HuH-7.5 (cell line): ENCODE measurements around the gene ANKRD18B.
"Not testable (repeated sequence)": the region's sequence is repeated elsewhere in the genome, so short reads cannot be mapped to it uniquely, and the experiment has no call there.

Experiments
- DNase-seq: peaks from one replicate; pipeline ENCODE4 v3.0.0; 2011; ENCODE audit warnings: low spot score

ANKRD18B gene

DNA sequence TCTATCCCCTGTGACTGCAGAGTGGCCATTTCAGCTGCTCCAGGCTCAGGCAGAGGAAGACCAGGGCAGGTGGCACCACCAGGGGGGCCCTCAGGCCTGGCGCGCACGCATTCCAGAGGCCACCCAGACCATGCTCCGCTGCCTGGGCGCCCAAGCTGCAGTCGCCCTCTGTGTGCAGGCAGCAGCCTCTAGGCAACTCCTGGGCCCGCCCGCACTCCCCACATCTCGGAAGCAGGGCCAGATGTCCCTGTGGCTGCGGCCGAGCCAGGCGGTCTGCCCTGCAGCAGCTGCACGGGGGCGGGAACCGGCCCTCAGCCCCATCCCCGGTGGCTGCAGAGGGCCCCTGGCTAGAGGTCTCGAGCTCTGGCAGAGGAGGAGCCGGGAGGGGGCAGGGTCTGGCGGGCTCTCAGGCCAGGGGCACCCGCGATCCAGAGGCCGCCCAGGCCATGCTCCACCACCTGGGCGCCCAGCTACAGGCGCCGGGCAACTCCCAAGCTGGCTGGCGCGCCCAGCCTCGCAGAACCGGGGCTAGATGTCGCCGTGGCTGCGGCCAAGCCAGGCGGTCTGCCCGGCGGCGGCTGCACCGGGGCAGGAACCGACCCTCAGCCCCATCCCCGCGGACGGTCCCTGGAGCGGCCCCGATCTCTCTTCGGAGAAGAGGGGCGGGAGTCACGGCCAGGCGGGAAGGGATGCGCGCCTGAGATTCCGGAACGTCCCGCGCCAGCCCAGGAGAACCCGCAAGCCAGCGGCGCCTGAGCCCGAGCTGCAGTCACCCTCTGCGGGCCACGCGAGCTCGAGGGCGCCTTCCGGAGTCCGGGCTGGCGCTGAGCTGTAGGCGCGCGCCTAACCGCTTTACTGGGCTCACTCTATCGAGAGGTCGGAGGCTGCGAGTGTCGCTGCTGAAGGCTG, at the start of gene ANKRD18B:
TSS of gene ANKRD18B (plus strand) at position 855 of the 909 bp plus-strand sequence. CDS start 239 bp downstream, outside the sequence.
- DNase-seq, result not testable (repeated sequence)

DNA sequence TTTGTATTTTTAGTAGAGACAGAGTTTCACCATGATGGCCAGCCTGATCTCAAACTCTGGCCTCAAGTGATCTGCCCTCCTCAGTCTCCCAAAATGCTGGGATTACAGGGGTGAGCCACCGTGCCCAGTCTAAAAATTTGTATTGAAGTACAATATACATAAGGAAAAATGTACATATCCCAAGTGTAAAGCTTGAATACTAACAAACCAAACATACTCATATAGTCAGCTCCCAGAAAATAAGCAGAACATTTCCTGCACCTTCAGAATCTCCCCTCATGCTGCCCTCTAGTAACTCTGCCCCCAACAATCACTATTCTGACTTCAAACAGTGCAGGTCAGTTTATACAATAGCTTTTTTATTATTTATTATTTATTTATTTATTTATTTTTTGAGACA, 48.7 kb upstream of the ANKRD18B start:
- no peak for DNase-seq

DNA sequence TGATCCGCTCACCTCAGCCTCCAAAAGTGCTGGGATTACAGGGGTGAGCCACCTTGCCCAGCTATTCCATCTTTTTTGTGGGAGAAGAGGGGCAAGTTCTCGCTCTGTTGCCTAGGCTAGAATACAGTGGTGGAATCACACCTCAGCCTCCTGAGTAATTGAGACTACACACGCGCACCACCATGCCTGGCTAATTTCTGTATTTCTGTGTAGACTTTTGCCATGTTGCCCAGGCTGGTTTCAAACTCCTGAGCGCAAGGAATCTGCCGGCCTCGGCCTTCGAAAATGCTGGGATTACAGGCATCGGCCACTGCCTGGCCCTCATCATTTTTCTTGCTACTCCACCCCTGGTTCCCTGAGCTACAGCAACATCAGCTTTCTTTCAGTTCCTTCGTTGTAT, 47.5 kb upstream of the ANKRD18B start:
- no peak for DNase-seq

DNA sequence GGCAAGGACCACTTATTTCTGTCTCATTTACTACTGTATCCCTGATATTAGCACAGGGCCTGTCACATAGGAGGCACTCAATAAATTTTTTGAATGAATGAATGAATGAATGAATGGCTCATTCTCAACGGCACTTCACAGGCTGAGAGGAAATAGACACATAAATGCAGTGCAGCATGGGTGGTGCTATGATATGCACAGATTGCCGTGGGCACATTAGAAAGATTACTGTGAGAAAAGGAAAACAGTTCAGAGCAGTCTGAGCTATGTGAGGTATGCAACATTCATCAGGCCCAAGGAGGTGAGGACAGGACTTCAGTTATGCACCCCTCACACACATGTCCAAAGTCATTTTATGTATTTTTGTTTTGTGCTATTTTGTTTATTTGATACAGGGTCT, 43.9 kb upstream of the ANKRD18B start:
- no peak for DNase-seq

DNA sequence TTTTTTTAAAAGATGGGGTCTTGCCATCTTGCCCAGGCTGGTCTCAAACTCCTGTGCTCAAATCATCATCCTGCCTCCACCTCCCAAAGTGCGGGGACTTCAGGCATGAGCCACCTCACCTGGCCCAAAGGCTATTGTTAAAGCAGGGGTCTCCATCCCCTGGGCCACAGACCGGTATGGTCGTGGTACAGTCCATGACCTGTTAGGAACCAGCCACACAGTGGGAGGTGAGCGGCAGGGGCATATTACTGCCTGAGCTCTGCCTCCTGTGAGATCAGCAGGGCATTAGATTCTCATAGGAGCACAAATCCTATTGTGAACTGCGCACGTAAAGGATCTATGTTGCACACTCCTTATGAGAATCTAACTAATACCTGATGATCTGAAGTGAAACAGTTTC, 43.1 kb upstream of the ANKRD18B start:
- no peak for DNase-seq

DNA sequence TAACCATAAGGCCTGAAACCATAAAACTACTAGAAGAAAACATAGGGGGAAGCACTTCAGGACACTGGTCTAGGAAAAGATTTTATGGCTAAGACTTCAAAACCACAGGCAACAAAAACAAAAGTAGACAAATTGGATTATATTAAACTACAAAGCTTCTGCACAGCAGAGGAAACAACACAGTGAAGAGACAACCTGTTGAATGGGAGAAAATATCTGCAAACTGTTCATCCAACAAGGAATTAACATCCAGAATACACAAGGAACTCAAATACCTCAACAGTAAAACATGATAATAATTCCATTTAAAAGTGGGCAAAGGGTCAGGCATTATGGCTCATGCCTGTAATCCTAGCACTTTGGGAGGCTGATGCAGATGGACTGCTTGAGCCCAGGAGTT, 38.7 kb upstream of the ANKRD18B start:
- DNase-seq, result not testable (repeated sequence)

DNA sequence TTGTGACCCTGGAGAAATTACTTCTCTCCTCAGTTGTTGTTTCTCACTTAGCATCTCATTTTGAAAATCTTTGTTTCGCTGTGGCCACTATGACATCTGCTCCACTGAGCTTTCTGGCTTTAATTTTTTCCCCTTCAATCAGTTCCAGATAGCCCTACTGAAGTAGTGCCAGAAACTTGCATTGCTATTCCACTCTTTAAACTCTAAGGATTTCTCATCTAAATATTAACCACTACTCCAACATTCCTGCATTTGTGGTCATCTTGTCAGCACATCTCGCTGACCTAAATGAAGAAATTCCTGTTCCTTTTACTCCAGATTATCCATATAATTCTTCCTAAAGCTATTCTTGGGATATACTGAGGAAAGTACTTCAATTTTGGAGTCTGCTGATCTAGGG, 35.0 kb upstream of the ANKRD18B start:
- no peak for DNase-seq

DNA sequence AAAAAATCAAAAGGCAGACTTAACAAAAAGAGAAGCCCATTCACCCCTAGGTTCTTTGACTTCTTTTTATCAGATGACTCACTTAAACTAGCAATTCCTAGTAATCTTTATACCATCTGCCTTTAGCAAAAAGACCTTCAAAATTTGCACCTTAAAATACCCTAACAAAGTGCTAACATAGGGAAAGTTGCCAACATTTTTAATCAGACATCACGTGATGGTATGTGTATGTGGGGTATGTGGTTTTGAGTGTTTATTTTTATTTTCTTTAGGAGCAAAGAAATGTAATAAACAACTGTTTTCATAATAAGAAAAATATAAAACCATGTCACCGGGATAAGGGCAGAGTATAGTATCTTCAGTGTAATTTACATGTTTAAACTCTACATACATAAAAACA, 30.2 kb upstream of the ANKRD18B start:
- not testable (repeated sequence) for DNase-seq

DNA sequence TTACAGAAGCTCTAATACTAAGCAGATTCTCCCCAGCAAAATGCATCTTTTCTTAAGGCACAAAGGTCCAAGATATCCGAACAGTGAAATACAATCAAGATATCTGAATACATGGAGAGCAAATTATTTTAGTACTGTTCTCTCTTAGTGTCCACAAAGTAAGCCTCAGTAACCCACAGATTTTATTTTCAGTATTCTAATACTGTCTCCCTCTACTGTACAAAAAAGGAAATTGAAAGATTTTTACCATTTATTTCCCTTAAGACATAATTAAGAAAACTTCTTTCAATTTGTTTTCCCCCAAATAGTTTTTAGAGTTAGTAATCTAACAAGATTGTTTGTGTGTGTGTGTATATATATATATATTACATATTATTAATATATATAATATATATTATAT, 25.7 kb upstream of the ANKRD18B start:
- no peak for DNase-seq

DNA sequence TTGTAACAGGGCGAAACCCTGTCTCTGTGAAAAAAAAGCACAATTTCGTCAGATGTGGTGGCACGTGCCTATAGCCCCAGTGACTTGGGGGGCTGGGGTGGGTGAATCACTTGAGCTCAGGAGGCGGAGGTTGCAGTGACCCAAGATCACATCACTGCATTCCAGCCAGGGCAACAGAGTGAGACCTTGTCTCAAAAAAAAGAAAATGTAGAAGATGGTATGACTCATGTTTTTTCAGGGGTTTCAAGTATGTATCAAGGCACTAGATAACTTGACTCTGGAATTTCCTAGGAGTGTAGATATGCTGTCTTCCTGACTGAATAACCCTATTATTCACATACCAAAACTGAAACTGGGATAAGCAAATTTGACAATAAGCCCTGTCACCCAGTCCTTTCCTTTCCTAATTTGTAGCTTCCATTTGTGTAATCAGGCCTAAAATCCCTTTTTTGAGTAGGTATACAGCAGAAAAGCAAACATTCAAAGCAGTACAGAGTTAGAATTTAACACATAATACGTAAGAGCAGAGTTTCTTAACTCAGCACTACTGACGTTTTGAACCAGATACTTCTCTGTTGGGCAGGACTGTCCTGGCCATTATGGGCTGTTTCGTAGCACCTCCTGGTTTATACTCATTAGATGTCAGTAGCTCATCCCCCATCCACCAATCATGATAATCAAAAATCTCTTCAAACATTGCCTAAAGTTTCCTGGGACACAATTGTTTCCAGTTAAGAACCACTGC, 17.3 kb upstream of the ANKRD18B start:
- DNase-seq, result no peak

DNA sequence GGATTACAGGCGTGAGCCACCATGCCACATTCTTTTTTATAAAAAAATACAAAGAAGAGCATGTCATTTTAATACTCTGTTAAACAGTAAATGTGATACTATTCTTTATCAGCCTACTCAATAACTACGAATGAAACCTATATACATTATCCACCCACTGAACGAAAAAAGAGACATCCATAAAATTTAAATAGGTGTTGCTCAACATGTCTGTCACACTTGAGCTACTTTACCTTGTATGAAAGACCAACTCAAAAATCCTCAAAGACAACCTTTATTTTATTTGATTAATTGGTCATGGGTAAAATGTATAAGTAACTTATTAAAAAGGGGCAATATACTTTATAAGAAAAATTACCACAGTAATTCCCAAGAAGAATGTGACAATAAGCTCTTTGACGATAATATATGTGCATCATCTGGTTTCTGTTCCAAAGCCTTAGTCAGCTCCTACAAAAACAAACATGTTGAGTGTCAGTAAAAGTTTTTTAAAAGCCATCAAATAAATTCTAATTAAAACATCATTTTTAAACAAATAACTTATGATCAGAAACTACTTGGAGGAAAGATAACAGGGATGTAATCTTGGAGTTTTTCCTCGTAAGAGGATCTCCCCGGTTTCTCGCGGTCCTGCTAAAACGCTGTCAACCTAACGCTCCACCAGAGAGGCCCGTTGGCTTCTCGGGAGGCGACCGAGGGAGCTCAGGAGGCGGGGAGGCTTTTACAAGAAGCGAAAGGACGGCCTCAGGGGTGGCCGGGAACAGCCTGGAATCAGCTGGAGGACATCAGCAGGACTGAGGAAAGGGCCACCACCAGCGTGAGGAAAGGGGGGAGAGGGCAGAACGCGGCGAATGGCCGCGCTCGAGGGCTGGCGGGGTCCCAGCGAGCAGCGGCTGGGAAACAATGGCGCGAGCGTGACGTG, 13.5 kb upstream of the ANKRD18B start:
- DNase-seq, result peak; percentile 29

DNA sequence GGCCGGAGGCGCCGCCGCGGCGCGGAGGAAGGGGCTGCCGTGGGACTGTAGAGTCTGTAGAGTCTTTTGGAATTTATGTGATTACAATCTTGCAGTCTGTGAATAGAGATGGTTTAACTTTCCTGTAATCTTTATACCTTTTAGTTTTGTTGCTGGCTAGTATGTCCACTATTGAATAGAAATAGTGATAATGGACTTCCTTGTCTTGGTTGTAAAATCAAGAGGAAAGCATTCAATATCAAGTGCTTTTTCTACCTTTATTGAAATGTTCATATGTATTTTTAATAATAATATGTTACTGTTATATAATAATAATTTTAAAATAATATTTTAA, 12.9 kb upstream of the ANKRD18B start:
- not testable (repeated sequence) for DNase-seq

DNA sequence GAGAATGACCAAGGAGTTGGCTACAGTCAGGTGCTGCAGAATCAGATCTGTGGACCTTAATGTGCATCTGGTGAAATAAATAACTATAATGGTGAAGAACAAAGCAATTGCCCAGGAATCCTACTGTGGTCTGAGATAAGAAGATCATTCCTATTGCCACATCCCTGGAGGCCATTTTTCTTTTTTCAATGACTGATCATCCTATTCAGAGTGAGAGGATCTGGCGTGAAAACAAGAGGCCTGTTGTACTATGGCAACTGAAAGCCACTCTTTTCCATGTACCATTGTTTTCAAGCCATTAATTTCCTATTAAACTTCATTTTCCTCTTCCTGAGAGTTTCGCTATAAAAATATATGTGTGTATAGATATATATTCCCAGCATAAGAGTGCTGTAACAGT, 11.5 kb upstream of the ANKRD18B start:
- not testable (repeated sequence) for DNase-seq

DNA sequence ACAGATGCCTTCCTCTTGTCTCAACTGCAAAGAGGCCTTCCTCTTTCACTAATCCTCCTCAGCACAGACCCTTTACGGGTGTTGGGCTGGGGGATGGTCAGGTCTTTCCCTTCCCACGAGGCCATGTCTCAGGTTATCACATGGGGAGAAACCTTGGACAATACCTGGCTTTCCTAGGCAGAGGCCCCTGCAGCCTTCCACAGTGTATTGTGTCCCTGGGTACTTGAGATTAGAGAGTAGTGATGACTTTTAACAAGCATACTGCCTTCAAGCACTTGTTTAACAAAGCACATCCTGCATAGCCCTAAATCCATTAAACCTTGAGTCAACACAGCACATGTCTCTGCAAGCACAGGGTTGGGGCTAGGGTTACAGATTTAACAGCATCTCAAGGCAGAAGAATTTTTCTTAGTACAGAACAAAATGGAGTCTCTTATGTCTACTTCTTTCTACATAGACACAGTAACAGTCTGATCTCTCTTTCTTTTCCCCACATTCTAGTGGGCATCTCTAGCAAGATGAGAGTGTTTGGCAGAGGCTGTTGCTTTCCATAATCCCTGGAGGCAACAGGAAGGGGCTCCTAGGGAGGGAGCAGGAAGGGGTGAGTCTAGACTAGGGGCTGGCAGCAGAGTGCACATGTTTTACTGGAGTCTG, 8.6 kb upstream of the ANKRD18B start:
- DNase-seq, result not testable (repeated sequence)

DNA sequence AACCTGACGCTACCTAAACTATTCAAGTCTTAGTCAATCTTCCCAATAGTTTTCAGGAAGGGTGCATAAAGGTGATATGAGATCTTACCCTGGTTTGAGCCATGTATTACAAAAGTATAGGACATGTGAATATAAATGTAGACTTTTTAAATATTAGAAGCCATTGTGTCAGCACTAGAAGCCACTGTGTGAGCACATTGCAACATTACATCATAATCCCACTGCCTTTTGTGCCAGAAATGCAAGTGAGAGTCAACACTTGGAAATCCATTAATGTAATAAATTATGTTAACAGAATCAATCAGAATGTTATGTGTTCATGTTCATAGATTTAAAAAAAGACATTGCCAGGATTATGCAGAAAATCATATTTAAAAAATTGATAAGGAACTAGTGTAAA, 7.7 kb upstream of the ANKRD18B start:
- DNase-seq, result not testable (repeated sequence)

DNA sequence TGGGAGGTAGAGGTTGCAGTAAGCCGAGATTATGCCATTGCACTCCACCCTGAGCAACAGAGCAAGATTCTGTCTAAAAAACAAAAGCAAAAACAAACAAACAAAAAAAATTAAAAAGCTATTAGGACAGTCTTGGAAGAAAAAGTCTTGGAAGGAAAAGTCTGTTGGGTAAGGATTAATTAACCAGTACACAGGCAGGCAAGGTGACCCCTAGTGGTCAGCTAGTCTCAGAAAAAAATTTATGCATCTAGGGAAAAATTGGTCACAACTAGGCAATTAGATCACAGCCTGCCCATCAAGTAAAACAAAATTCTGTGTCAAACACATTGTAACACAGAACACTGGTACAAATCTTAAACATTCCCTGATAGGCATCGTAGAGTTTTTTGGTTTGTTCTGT, 6.7 kb upstream of the ANKRD18B start:
- no peak for DNase-seq

DNA sequence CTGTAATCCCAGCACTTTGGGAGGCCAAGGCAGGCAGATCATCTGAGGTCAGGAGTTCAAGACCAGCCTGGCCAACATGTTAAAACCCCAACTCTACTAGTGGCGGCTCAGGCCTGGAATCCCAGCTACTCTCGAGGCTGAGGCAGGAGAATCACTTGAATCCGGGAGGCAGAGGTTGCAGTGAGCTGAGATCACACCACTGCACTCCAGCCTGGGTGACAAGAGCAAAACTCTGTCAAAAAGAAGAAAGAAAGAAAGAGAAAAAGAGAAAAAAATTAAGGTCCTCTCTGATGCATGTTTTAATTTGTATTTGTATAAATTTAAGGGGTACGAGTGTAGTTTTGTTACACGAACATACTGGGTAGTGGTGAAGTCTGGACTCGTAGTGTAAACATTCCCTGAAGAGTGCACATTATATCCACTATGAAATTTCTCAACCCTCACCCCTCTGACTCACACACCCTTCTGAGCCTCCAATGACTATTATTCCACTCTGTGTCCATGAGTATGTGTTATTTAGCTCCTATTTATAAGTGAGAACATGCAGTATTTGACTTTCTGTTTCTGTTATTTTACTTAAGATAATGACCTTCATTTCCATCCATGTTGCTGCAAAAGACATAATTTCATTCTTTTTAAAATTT, 6.0 kb upstream of the ANKRD18B start:
- not testable (repeated sequence) for DNase-seq

DNA sequence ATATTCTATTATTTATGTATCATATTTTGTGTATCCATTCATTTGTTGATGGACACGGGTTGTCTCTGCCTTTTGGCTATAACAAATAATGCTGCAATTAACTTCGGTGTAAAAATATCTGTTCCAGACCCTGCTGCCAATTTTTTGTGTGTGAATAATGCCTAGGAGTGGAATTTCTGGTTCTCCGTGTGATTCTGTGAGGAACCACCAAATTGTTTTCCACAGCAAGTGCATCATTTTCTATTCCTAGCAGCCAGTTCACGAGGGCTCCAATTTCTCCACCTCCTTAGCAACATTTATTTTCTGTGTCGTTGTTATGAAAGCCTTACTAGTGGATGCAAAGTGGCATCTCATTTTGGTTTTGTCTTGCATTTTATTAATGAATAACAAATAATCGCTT, 2.2 kb upstream of the ANKRD18B start:
- not testable (repeated sequence) for DNase-seq

DNA sequence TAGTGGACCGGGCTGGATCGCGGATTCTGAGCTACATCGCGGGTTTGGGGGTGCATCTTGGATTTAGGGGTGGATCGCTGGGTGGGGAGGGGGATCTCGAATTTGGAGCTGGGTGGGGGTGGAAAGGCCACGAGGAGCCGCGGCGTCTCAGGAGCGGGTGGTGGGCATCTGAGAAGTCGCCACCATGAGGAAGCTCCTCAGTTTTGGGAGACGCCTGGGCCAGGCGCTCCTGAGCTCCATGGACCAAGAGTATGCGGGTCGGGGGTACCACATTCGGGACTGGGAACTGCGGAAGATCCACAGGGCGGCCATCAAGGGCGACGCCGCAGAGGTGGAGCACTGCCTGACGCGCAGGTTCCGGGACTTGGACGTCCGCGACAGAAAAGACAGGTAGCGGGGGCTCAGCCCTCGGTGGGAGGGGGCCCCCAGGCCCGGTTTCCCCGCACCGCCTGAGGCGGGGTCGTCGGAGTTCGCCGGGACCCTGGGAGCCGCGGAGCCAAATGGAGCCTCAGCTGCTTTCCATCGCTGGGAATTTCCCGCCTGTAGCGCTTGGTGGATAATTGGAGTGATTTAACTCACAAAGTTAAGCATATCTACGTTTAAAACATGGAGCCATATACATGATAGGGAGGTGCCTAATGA, 376 bp downstream of the ANKRD18B start:
- DNase-seq, result no peak

DNA sequence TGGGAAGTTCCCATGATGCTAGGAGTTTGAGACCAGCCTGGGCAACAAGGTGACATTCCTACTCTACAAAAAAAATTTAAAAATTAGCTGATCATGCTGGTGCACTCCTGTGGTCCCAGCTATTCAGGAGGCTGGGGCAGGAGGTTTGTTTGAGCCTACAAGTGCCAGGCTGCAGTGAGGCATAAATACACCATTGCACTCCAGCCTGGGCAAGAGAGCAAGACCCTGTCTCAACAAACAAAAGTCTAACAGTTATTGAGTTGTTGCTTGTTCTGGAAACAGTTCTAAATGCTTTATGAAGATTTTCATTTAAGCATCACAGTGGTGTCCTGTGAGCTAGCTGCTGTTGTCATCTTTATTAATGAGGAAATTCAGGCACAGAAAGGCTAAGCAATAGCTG, 4.0 kb downstream of the ANKRD18B start:
- DNase-seq, result not testable (repeated sequence)

DNA sequence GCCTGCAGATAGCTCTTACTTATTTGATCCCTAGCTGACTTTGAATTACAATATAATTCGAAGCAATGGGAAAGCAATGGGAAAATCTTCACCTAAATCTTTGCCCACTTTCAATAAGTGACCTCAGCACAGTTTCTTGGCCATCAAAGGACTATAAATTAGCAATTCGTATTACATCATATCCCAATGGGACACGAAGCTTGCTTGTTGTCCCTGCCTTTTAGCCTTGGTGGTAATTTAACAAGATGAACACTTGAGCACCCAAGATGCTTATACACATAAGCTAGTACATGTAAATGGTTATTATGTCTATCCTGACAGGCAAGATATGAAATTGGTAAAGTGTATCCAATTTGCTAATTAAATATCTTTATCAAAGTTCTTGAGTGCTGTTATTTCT, 9.9 kb downstream of the ANKRD18B start:
- not testable (repeated sequence) for DNase-seq
